Raji (cell line): ENCODE results near the gene HRH3.

ENCODE experiments used
- POLR2A ChIP-seq: IDR thresholded peaks from 2 replicates; pipeline ENCODE4 v1.6.1; 2011; ENCODE audit warnings: low read depth, low read length, control low read depth; ENCODE audit not compliant: insufficient read depth

The HRH3 gene

GRCh38 chr20:62219992-62220665, at the start of gene HRH3:
HRH3 (minus strand) TSS chr20:62220278; CDS start chr20:62219970, 308 bp downstream.
- TF ChIP-seq POLR2A = no peak

GRCh38 chr20:62269871-62270270, 49.8 kb upstream of the HRH3 start:
- TF ChIP-seq POLR2A = no peak

GRCh38 chr20:62269378-62269777, 49.3 kb upstream of the HRH3 start:
- TF ChIP-seq POLR2A = no peak

- TF ChIP-seq POLR2A = no peak
Measured at GRCh38 chr20:62268228-62268900, 48.3 kb upstream of the HRH3 start.

GRCh38 chr20:62267543-62267942, 47.5 kb upstream of the HRH3 start:
- TF ChIP-seq POLR2A = no peak

GRCh38 chr20:62266851-62267250, 46.8 kb upstream of the HRH3 start:
- no peak for TF ChIP-seq POLR2A

- TF ChIP-seq POLR2A = no peak
Measured at GRCh38 chr20:62266340-62266739, 46.3 kb upstream of the HRH3 start.

- no peak for TF ChIP-seq POLR2A
Measured at GRCh38 chr20:62265365-62265764, 45.3 kb upstream of the HRH3 start.

- TF ChIP-seq POLR2A = no peak
Measured at GRCh38 chr20:62263396-62263795, 43.3 kb upstream of the HRH3 start.

GRCh38 chr20:62262064-62262463, 42.0 kb upstream of the HRH3 start:
- TF ChIP-seq POLR2A = no peak

- no peak for TF ChIP-seq POLR2A
Measured at GRCh38 chr20:62259294-62259565, 39.2 kb upstream of the HRH3 start.

- no peak for TF ChIP-seq POLR2A
Measured at GRCh38 chr20:62258499-62259293, 38.6 kb upstream of the HRH3 start.

- TF ChIP-seq POLR2A = no peak
Measured at GRCh38 chr20:62255976-62256375, 35.9 kb upstream of the HRH3 start.

- TF ChIP-seq POLR2A = no peak
Measured at GRCh38 chr20:62254021-62254724, 34.1 kb upstream of the HRH3 start.

GRCh38 chr20:62253398-62253797, 33.3 kb upstream of the HRH3 start:
- TF ChIP-seq POLR2A = no peak

GRCh38 chr20:62252342-62252966, 32.4 kb upstream of the HRH3 start:
- no peak for TF ChIP-seq POLR2A
